Measurements from ENCODE around the gene ANO4. TPM values are rescaled to one million over a fixed set of nuclear protein-coding genes. Genes with fewer than 3 reads are reported as not detected.
A peak's percentile ranks its signal among the peaks of the same experiment; 100 is the strongest.

The ANO4 gene
- total and polyA plus RNA-seq, 9 donors: 1.8 to 13.1 (median 5.6) TPM

DNA sequence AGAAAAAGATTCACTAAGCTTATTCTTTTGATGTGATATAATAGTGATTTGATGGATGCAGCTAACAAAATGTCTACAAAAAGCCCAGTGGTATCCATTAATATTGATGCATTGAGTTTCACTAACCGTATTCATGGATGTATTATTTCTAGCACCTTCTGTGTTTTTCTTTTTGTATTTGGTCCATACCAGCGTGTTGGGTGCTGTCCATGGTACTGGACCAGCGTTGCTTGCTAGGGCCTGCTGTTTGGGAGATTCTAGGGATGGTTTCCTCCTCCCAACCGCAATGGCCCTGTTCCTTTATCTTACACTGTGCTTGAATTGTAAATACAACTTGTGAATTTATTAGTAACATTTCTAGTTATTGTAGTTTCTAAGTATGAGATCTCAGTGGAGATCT, 31.7 kb downstream of the ANO4 start:
- H3K36me3 ChIP-seq: no peaks in the 10 kb centered on the region
- peak; percentile 45 to 70 (median 57) for DNase-seq
- no peaks in the 10 kb centered on the region for H3K9me3 ChIP-seq
- 3 to 7% (median 4%) methylated on average over 4 of the region's 4 CpGs for WGBS, 3 donors
- TF ChIP-seq, protein P1, sequence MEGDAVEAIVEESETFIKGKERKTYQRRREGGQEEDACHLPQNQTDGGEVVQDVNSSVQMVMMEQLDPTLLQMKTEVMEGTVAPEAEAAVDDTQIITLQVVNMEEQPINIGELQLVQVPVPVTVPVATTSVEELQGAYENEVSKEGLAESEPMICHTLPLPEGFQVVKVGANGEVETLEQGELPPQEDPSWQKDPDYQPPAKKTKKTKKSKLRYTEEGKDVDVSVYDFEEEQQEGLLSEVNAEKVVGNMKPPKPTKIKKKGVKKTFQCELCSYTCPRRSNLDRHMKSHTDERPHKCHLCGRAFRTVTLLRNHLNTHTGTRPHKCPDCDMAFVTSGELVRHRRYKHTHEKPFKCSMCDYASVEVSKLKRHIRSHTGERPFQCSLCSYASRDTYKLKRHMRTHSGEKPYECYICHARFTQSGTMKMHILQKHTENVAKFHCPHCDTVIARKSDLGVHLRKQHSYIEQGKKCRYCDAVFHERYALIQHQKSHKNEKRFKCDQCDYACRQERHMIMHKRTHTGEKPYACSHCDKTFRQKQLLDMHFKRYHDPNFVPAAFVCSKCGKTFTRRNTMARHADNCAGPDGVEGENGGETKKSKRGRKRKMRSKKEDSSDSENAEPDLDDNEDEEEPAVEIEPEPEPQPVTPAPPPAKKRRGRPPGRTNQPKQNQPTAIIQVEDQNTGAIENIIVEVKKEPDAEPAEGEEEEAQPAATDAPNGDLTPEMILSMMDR (IDR thresholded peaks at IDR 0.05): no peak
- TF ChIP-seq EP300 (IDR thresholded peaks at IDR 0.05) (no peak), POLR2A (IDR thresholded peaks at IDR 0.05) (no peak)
- no peak overlapping the region for H3K27ac ChIP-seq
- no peaks in the 10 kb centered on the region for H3K27me3 ChIP-seq
- no peaks in the 10 kb centered on the region for H3K4me1 ChIP-seq (ENCODE audit: insufficient read depth)
- intact Hi-C loops (cut with DNase I): no loop called here
- H3K4me3 ChIP-seq: no peak overlapping the region

- no peaks in the 10 kb centered on the region for H3K36me3 ChIP-seq
- TF ChIP-seq, protein P1 (IDR thresholded peaks at IDR 0.05): peak in 1 of 3 donors; percentile 32
- TF ChIP-seq POLR2A (IDR thresholded peaks at IDR 0.05): no peak
- no peak for DNase-seq
- no peak overlapping the region for H3K4me3 ChIP-seq
- H3K4me1 ChIP-seq (ENCODE audit: insufficient read depth): no peaks in the 10 kb centered on the region
- no peak overlapping the region for H3K27ac ChIP-seq
- H3K9me3 ChIP-seq: no peaks in the 10 kb centered on the region
- intact Hi-C loops (cut with DNase I): no loop called here
- no peaks in the 10 kb centered on the region for H3K27me3 ChIP-seq
- WGBS, 3 donors: 65 to 72% (median 67%) methylated on average over 4 of the region's 4 CpGs
These were observed 33.4 kb downstream of the ANO4 start for GRCh38 chr12:100827901-100828520.

DNA sequence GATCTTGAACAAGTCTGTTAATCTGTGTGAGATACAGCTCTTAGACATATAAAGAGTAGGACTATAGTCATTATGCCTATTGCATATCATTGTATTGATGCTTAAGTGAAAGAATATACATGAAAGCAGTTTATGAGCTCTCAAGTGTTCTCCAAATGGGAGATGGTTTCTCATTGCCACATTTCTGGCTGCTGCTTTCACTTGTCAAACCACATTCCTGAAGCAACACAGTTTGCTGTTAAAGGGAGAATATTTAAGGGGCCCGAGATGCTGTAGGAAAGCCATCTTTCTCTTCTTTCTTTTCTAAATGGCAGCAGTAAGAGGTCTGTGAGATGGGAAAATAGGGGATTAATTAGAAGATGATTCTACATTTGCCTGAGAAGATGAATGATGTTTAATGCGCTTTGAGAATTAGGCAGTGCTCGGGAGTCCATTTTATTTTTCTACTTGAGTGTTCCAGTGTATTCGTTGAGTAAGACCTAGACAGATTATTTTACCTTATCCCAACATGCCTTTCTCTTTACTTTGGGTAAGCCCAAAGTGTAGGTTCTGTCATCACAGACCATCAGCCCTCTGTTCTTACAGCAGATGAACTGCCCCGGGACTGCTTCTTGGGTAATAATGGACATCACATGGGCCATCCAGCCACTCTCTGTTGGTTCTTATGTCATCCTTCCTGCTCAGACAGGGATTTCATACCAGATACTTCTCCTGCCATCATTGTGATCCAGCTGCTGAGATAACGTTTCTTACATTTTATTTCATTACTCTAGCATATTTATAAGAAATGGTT, 35.6 kb downstream of the ANO4 start:
- H3K4me1 ChIP-seq (ENCODE audit: insufficient read depth): no peaks in the 10 kb centered on the region
- 89 to 90% (median 89%) methylated on average over 6 of the region's 6 CpGs for WGBS, 3 donors
- no peak overlapping the region for H3K4me3 ChIP-seq
- no peak for DNase-seq
- intact Hi-C loops (cut with DNase I): no loop called here
- TF ChIP-seq EP300 (IDR thresholded peaks at IDR 0.05) (no peak), POLR2A (IDR thresholded peaks at IDR 0.05) (no peak)
- TF ChIP-seq, protein P1 (IDR thresholded peaks at IDR 0.05): no peak
- no peak overlapping the region for H3K27ac ChIP-seq
- H3K36me3 ChIP-seq: no peaks in the 10 kb centered on the region
- no peaks in the 10 kb centered on the region for H3K27me3 ChIP-seq
- H3K9me3 ChIP-seq: no peaks in the 10 kb centered on the region

- Histone ChIP-seq H3K27ac (no peak overlapping the region), H3K9me3 (no peaks in the 10 kb centered on the region), H3K4me1 (ENCODE audit: insufficient read depth) (no peaks in the 10 kb centered on the region), H3K36me3 (no peaks in the 10 kb centered on the region), H3K4me3 (no peak overlapping the region), H3K27me3 (no peaks in the 10 kb centered on the region)
- intact Hi-C loops (cut with DNase I): no loop called here
- no peak for TF ChIP-seq EP300 (IDR thresholded peaks at IDR 0.05)
- TF ChIP-seq, protein P1 (IDR thresholded peaks at IDR 0.05): no peak
- TF ChIP-seq POLR2A (IDR thresholded peaks at IDR 0.05): no peak
- no peak for DNase-seq
These were observed 38.7 kb downstream of the ANO4 start for GRCh38 chr12:100833282-100833681.

Measured in ovary (tissue), 9 donors.